GM12891 (cell line): ENCODE data around the gene PPM1M.

Source experiments
- DNase-seq: peaks from one replicate; pipeline ENCODE4 v3.0.0; 2011; ENCODE audit warnings: low spot score; ENCODE audit not compliant: insufficient read length
- FAIRE-seq: peaks from 2 replicates; lab custom pipeline; 2011; peaks lifted over from hg19 to GRCh38; lab: Jason Lieb, UNC
- PAX5 ChIP-seq: IDR thresholded peaks from 2 replicates; pipeline ENCODE4 v1.6.1; 2011; ENCODE audit warnings: low read length, moderate library complexity, mild to moderate bottlenecking; ENCODE audit not compliant: insufficient read depth, severe bottlenecking
- POLR2A ChIP-seq: IDR thresholded peaks from 2 replicates; pipeline ENCODE4 v1.6.1; 2011; ENCODE audit warnings: low read depth, low read length, control low read depth
- POLR2AphosphoS5 ChIP-seq: IDR thresholded peaks from 2 replicates; pipeline ENCODE4 v1.6.1; 2011; ENCODE audit warnings: low read depth, low read length, control low read depth
- POU2F2 ChIP-seq: IDR thresholded peaks from 2 replicates; pipeline ENCODE4 v1.6.1; 2011; ENCODE audit warnings: low read depth, mild to moderate bottlenecking, control low read depth, low read length, moderate library complexity
- SPI1 ChIP-seq: IDR thresholded peaks from 2 replicates; pipeline ENCODE4 v1.6.1; 2011; ENCODE audit warnings: low read depth, low read length, control low read depth
- TAF1 ChIP-seq: IDR thresholded peaks from 2 replicates; pipeline ENCODE4 v1.6.1; 2011; ENCODE audit warnings: low read depth, low read length, control low read depth

PPM1M gene

GRCh38 chr3:52215351-52215750, 30.2 kb upstream of the PPM1M start:
- TF ChIP-seq POLR2AphosphoS5 (no peak), POU2F2 (no peak), POLR2A (no peak), TAF1 (no peak), SPI1 (no peak), PAX5 (no peak)
- DNase-seq (no peak), FAIRE-seq (no peak)

- FAIRE-seq (peak; percentile 45), DNase-seq (no peak)
- TF ChIP-seq PAX5, result no peak
- TF ChIP-seq SPI1, result no peak
- no peak for TF ChIP-seq POLR2AphosphoS5
- no peak for TF ChIP-seq POLR2A
These were observed 28.8 kb upstream of the PPM1M start for GRCh38 chr3:52216585-52217408.

GRCh38 chr3:52217409-52217805, 28.2 kb upstream of the PPM1M start:
- FAIRE-seq (peak; percentile 70), DNase-seq (no peak)
- TF ChIP-seq SPI1, result no peak
- TF ChIP-seq TAF1, result no peak
- TF ChIP-seq PAX5, result no peak
- TF ChIP-seq POLR2A, result no peak
- TF ChIP-seq POLR2AphosphoS5, result no peak
- no peak for TF ChIP-seq POU2F2

GRCh38 chr3:52218026-52218425, 27.5 kb upstream of the PPM1M start:
- DNase-seq, result no peak
- TF ChIP-seq POLR2A, result no peak
- no peak for TF ChIP-seq POU2F2
- no peak for TF ChIP-seq TAF1
- TF ChIP-seq SPI1, result no peak
- TF ChIP-seq PAX5, result no peak
- no peak for TF ChIP-seq POLR2AphosphoS5
- FAIRE-seq, result no peak

- TF ChIP-seq POLR2A, result no peak
- TF ChIP-seq PAX5, result no peak
- TF ChIP-seq POU2F2, result no peak
- TF ChIP-seq SPI1, result no peak
- no peak for TF ChIP-seq POLR2AphosphoS5
- no peak for TF ChIP-seq TAF1
- no peak for FAIRE-seq
- DNase-seq, result no peak
These were observed 27.1 kb upstream of the PPM1M start for GRCh38 chr3:52218454-52218853.

- DNase-seq (no peak), FAIRE-seq (no peak)
- TF ChIP-seq TAF1, result no peak
- TF ChIP-seq POU2F2, result no peak
- TF ChIP-seq POLR2A, result no peak
- no peak for TF ChIP-seq SPI1
- TF ChIP-seq POLR2AphosphoS5, result no peak
- no peak for TF ChIP-seq PAX5
These were observed 26.5 kb upstream of the PPM1M start for GRCh38 chr3:52218937-52219650.

- TF ChIP-seq POLR2A (no peak), SPI1 (no peak), POLR2AphosphoS5 (no peak), TAF1 (no peak)
- FAIRE-seq (peak; percentile 99), DNase-seq (peak; percentile 85)
These were observed 25.1 kb upstream of the PPM1M start for GRCh38 chr3:52220380-52221026.

GRCh38 chr3:52221141-52221562, 24.4 kb upstream of the PPM1M start:
- no peak for TF ChIP-seq TAF1
- TF ChIP-seq POLR2A, result no peak
- TF ChIP-seq POLR2AphosphoS5, result no peak
- TF ChIP-seq PAX5, result no peak
- TF ChIP-seq SPI1, result no peak
- FAIRE-seq (no peak), DNase-seq (no peak)
